HepG2 (cell line): ENCODE data around the gene SSTR5.

ENCODE experiments used
- CAMTA2 ChIP-seq: sonication (generic); formaldehyde crosslinking; IDR thresholded peaks from 2 replicates; pipeline ENCODE4 v1.4.0; 2020; ENCODE audit warnings: mild to moderate bottlenecking, missing genetic modification reagents, borderline replicate concordance
- EP300 ChIP-seq, 3 experiments: sonication (generic) in 1 of 3; formaldehyde crosslinking in 1 of 3; IDR thresholded peaks; 2 replicates each; pipeline versions ENCODE4 v1.5.1 to v1.6.1; 2011 to 2020; ENCODE audit warnings: low read depth in 2 of 3, low read length in 2 of 3, borderline replicate concordance in 1 of 3, improper control_type of control experiment in 1 of 3, mild to moderate bottlenecking in 1 of 3, missing genetic modification reagents in 1 of 3, moderate library complexity in 1 of 3
- ESRRA ChIP-seq: sonication (generic); formaldehyde crosslinking; IDR thresholded peaks from 2 replicates; pipeline ENCODE4 v1.5.1; 2020; ENCODE audit warnings: mild to moderate bottlenecking, low read depth, missing genetic modification reagents
- HDAC6 ChIP-seq: fragments of 200-600 bp; sonication (generic); IDR thresholded peaks from 2 replicates; pipeline ENCODE4 v1.7.0; 2017; ENCODE audit warnings: mild to moderate bottlenecking, antibody characterized with exemption, low read length, low read depth
- JUND ChIP-seq: sonication (generic); formaldehyde crosslinking; IDR thresholded peaks from 2 replicates; pipeline ENCODE4 v1.8.0; 2022; ENCODE audit warnings: mild to moderate bottlenecking, missing genetic modification reagents
- SMC3 ChIP-seq: IDR thresholded peaks from 2 replicates; pipeline ENCODE4 v1.6.1; 2011; ENCODE audit warnings: low read length, improper control_type of control experiment
- ZNF274 ChIP-seq: sonication (generic); formaldehyde crosslinking; IDR thresholded peaks from 2 replicates; pipeline ENCODE4 v1.5.1; 2020; ENCODE audit warnings: mild to moderate bottlenecking, missing genetic modification reagents
- ZNF703 ChIP-seq: sonication (generic); formaldehyde crosslinking; IDR thresholded peaks from 2 replicates; pipeline ENCODE4 v1.5.1; 2020; ENCODE audit warnings: missing genetic modification reagents, mild to moderate bottlenecking, moderate library complexity, borderline replicate concordance
- TF ChIP-seq, protein P1 (sequence below): sonication (generic); formaldehyde crosslinking; IDR thresholded peaks from 2 replicates; pipeline ENCODE4 v1.5.0; 2020; ENCODE audit warnings: mild to moderate bottlenecking, missing genetic modification reagents, moderate library complexity
- TF ChIP-seq, protein P2 (sequence below): sonication (generic); formaldehyde crosslinking; IDR thresholded peaks from 2 replicates; pipeline ENCODE4 v1.4.0; 2020; ENCODE audit warnings: missing genetic modification reagents, borderline replicate concordance

DNA sequence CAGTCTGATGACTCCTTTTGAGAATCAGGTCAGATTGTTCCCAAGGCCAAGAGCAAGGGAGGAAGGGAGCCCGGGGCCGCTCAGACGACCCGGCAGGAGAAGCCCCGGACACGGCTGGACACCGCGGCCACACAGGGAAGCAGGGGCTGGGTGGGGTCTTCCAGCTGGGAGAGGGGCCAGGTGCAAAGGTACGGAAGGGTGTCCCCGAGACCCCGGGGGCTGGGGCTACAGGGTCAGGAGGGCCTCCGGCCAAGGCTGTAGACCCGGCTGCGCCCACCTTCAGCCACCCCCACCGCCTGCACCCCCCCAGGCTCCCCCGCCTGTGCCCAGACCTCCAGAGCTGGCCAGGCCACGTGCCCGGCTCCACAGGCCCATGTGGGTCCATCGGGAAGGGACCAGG is 45.4 kb downstream of the SSTR5 start:
- TF ChIP-seq CAMTA2 (CRISPR knock-in tag) (no peak), HDAC6 (no peak), ZNF703 (no peak), ESRRA (CRISPR knock-in tag) (no peak), ZNF274 (CRISPR knock-in tag) (no peak), SMC3 (no peak), EP300 (IDR thresholded peaks at IDR 0.05; ENCODE audit: low read depth in 2 of 2, low read length in 2 of 2) (no peak), EP300 (CRISPR knock-in tag; IDR thresholded peaks at IDR 0.05; ENCODE audit: borderline replicate concordance) (no peak), JUND (no peak)
- TF ChIP-seq, protein P1, sequence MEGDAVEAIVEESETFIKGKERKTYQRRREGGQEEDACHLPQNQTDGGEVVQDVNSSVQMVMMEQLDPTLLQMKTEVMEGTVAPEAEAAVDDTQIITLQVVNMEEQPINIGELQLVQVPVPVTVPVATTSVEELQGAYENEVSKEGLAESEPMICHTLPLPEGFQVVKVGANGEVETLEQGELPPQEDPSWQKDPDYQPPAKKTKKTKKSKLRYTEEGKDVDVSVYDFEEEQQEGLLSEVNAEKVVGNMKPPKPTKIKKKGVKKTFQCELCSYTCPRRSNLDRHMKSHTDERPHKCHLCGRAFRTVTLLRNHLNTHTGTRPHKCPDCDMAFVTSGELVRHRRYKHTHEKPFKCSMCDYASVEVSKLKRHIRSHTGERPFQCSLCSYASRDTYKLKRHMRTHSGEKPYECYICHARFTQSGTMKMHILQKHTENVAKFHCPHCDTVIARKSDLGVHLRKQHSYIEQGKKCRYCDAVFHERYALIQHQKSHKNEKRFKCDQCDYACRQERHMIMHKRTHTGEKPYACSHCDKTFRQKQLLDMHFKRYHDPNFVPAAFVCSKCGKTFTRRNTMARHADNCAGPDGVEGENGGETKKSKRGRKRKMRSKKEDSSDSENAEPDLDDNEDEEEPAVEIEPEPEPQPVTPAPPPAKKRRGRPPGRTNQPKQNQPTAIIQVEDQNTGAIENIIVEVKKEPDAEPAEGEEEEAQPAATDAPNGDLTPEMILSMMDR, result no peak
- TF ChIP-seq, protein P2, sequence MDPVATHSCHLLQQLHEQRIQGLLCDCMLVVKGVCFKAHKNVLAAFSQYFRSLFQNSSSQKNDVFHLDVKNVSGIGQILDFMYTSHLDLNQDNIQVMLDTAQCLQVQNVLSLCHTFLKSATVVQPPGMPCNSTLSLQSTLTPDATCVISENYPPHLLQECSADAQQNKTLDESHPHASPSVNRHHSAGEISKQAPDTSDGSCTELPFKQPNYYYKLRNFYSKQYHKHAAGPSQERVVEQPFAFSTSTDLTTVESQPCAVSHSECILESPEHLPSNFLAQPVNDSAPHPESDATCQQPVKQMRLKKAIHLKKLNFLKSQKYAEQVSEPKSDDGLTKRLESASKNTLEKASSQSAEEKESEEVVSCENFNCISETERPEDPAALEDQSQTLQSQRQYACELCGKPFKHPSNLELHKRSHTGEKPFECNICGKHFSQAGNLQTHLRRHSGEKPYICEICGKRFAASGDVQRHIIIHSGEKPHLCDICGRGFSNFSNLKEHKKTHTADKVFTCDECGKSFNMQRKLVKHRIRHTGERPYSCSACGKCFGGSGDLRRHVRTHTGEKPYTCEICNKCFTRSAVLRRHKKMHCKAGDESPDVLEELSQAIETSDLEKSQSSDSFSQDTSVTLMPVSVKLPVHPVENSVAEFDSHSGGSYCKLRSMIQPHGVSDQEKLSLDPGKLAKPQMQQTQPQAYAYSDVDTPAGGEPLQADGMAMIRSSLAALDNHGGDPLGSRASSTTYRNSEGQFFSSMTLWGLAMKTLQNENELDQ, result no peak
